Lung (tissue), 12 donors: ENCODE measurements around the gene MED13L. TPM values are rescaled to one million over a fixed set of nuclear protein-coding genes. Genes with fewer than 3 reads are reported as not detected.

ENCODE experiments used
- ATAC-seq: fragments of 200-7000 bp; cut with Tn5 transposase; one replicate; pipeline ENCODE4 v1.9.1; 2020; ENCODE audit warnings: moderate number of reproducible peaks; ENCODE audit not compliant: insufficient read depth, low FRiP score
- DNase-seq, 3 donors: peaks; one replicate each; pipeline ENCODE4 v3.0.0-alpha.2; 2013 to 2017
- H3K27ac ChIP-seq, 2 donors: one replicate each; pipeline ENCODE4 v1.5.1; 2013; ENCODE audit warnings: mild to moderate bottlenecking in 2 of 2, moderate library complexity in 2 of 2, control low read depth in 1 of 2, inconsistent platforms in 1 of 2, low read depth in 1 of 2, low read length in 1 of 2
- H3K27me3 ChIP-seq, 3 donors: one replicate each; pipeline ENCODE4 v1.5.1; 2013; ENCODE audit warnings: low read length in 2 of 3; ENCODE audit not compliant: control insufficient read depth in 3 of 3, insufficient read depth in 3 of 3
- H3K36me3 ChIP-seq, 4 donors: one replicate each; pipeline ENCODE4 v1.5.1; 2013; ENCODE audit warnings: low read length in 4 of 4, mild to moderate bottlenecking in 1 of 4, moderate library complexity in 1 of 4; ENCODE audit not compliant: control insufficient read depth in 4 of 4, insufficient read depth in 4 of 4
- H3K4me1 ChIP-seq, 5 donors: one replicate each; pipeline ENCODE4 v1.5.1; 2013; ENCODE audit warnings: low read length in 5 of 5, mild to moderate bottlenecking in 2 of 5, moderate library complexity in 1 of 5; ENCODE audit not compliant: control insufficient read depth in 5 of 5, insufficient read depth in 5 of 5
- H3K4me3 ChIP-seq: one replicate; pipeline ENCODE4 v1.5.1; 2013; ENCODE audit warnings: mild to moderate bottlenecking, control low read depth, moderate library complexity
- H3K9ac ChIP-seq, 2 donors: one replicate each; pipeline ENCODE4 v1.5.1; 2013; ENCODE audit warnings: low read length in 2 of 2, control low read depth in 1 of 2; ENCODE audit not compliant: insufficient read depth in 1 of 2
- H3K9me3 ChIP-seq, 4 donors: one replicate each; pipeline ENCODE4 v1.5.1; 2013; ENCODE audit warnings: low read length in 3 of 4, mild to moderate bottlenecking in 1 of 4, moderate library complexity in 1 of 4; ENCODE audit not compliant: control insufficient read depth in 4 of 4, insufficient read depth in 3 of 4
- CTCF ChIP-seq: IDR thresholded peaks from 2 replicates; pipeline ENCODE4 v1.5.1; 2012; ENCODE audit warnings: mild to moderate bottlenecking; ENCODE audit errors: control extremely low read depth, extremely low read depth
- WGBS, 2 donors: extraction: QIAGEN DNeasy Blood & Tissue Kit; methylation state at CpG; one replicate each; pipeline ENCODE4 v1.1.7; 2013; 5-methylcytosine and 5-hydroxymethylcytosine counted together
- polyA plus RNA-seq, 2 donors: library from polyadenylated mRNA; stranded (reverse); fragments of 200-250 nt; gene quantifications; one replicate each; pipeline ENCODE4 v1.2.1, GENCODE V29; 2013
- total RNA-seq, 2 donors: library from RNA; depleted of rRNA in 1 of 2; stranded (reverse); fragments of >200 nt in 1 of 2; gene quantifications; one replicate each; pipeline ENCODE4 v1.2.1, GENCODE V29; 2014 to 2021
- donor health status: control.
- donor health status: control.
- donor health status: Bipolar disorder and iron deficiency.
- donor health status: healthy.
- donor health status: DM: yes; HTN: yes; CAD: no.

The MED13L gene
- total and polyA plus RNA-seq, 4 donors, result 18.2 to 329 (median 71.4) TPM

GRCh38 chr12:116317986-116318575 is 40.6 kb upstream of the MED13L start:
- ATAC-seq (peak; percentile 33), DNase-seq (no peak)
- no peak for TF ChIP-seq CTCF
- H3K4me1 ChIP-seq, result peaks cover 3 to 32% (median 10%) of the 10 kb centered on the region in 5 donors
- no peak overlapping the region for H3K9ac ChIP-seq
- no peaks in the 10 kb centered on the region for H3K27me3 ChIP-seq
- H3K4me3 ChIP-seq, result no peak overlapping the region
- H3K9me3 ChIP-seq, result no peaks in the 10 kb centered on the region
- H3K27ac ChIP-seq, result no peak overlapping the region
- no peaks in the 10 kb centered on the region for H3K36me3 ChIP-seq
- WGBS, 2 donors, result 62 to 66% methylated on average over 23 of the region's 23 CpGs

GRCh38 chr12:116317139-116317538 is 39.6 kb upstream of the MED13L start:
- Histone ChIP-seq H3K9me3 (no peaks in the 10 kb centered on the region), H3K4me3 (no peak overlapping the region), H3K9ac (no peak overlapping the region), H3K36me3 (no peaks in the 10 kb centered on the region), H3K27me3 (no peaks in the 10 kb centered on the region), H3K4me1 (peaks cover 3 to 32% (median 10%) of the 10 kb centered on the region in 5 donors), H3K27ac (no peak overlapping the region)
- no peak for DNase-seq
- 90 to 98% methylated on average over 4 of the region's 4 CpGs for WGBS, 2 donors
- TF ChIP-seq CTCF, result no peak
- no peak for ATAC-seq

- Histone ChIP-seq H3K27ac (no peak overlapping the region), H3K36me3 (no peaks in the 10 kb centered on the region), H3K27me3 (no peaks in the 10 kb centered on the region), H3K4me1 (peaks cover 0 to 16% (median 7%) of the 10 kb centered on the region in 5 donors), H3K4me3 (no peak overlapping the region), H3K9ac (no peak overlapping the region), H3K9me3 (peaks cover 0 to 4% (median 0%) of the 10 kb centered on the region in 4 donors)
- no peak for ATAC-seq
- TF ChIP-seq CTCF, result no peak
- 37 to 68% methylated on average over 7 of the region's 7 CpGs for WGBS, 2 donors
- no peak for DNase-seq
Observed at GRCh38 chr12:116314477-116314876, 37.0 kb upstream of the MED13L start.
